Measurements from ENCODE around the gene ROBO1.

The ROBO1 gene

GRCh38 chr3:79453600-79453999 is 314.2 kb downstream of the ROBO1 start:
- Histone ChIP-seq H3K4me3 (no peak overlapping the region), H3K4me1 (no peaks in the 10 kb centered on the region), H3K36me3 (replicated peaks) (no peaks in the 10 kb centered on the region), H3K27me3 (ENCODE audit: low read depth) (no peaks in the 10 kb centered on the region), H3K9me3 (no peaks in the 10 kb centered on the region)
- in situ Hi-C loops (cut with MboI; ENCODE audit: low sequenced_read_pairs) = no loop called here
- no peak for DNase-seq (ENCODE audit: low spot score in 2 of 2)

GRCh38 chr3:79436387-79436786 is 331.4 kb downstream of the ROBO1 start:
- H3K4me3 ChIP-seq = no peak overlapping the region
- no peaks in the 10 kb centered on the region for H3K27me3 ChIP-seq (ENCODE audit: low read depth)
- H3K36me3 ChIP-seq (replicated peaks) = no peaks in the 10 kb centered on the region
- DNase-seq (ENCODE audit: low spot score in 2 of 2) = peak in 1 of 2 experiments; percentile 16
- peaks cover 18% of the 10 kb centered on the region for H3K4me1 ChIP-seq
- in situ Hi-C loops (cut with MboI; ENCODE audit: low sequenced_read_pairs) = no loop called here
- H3K9me3 ChIP-seq = no peaks in the 10 kb centered on the region

GRCh38 chr3:79427081-79427480 is 340.7 kb downstream of the ROBO1 start:
- no peaks in the 10 kb centered on the region for H3K27me3 ChIP-seq (ENCODE audit: low read depth)
- H3K4me1 ChIP-seq = no peaks in the 10 kb centered on the region
- in situ Hi-C loops (cut with MboI; ENCODE audit: low sequenced_read_pairs) = no loop called here
- DNase-seq (ENCODE audit: low spot score in 2 of 2) = no peak
- H3K4me3 ChIP-seq = no peak overlapping the region
- H3K36me3 ChIP-seq (replicated peaks) = no peaks in the 10 kb centered on the region
- H3K9me3 ChIP-seq = no peaks in the 10 kb centered on the region

GRCh38 chr3:79424811-79425210 is 343.0 kb downstream of the ROBO1 start:
- no peaks in the 10 kb centered on the region for H3K4me1 ChIP-seq
- DNase-seq (ENCODE audit: low spot score in 2 of 2) = no peak

GRCh38 chr3:79423417-79423816 is 344.4 kb downstream of the ROBO1 start:
- Histone ChIP-seq H3K9me3 (no peaks in the 10 kb centered on the region), H3K36me3 (replicated peaks) (no peaks in the 10 kb centered on the region), H3K27me3 (ENCODE audit: low read depth) (no peaks in the 10 kb centered on the region), H3K4me3 (no peak overlapping the region), H3K4me1 (no peaks in the 10 kb centered on the region)
- in situ Hi-C loops (cut with MboI; ENCODE audit: low sequenced_read_pairs) = no loop called here
- no peak for DNase-seq (ENCODE audit: low spot score in 2 of 2)

More at GRCh38 chr3:79424811-79425210, 343.0 kb downstream of the ROBO1 start:
- in situ Hi-C loops (cut with MboI; ENCODE audit: low sequenced_read_pairs) = no loop called here
- Histone ChIP-seq H3K9me3 (no peaks in the 10 kb centered on the region), H3K36me3 (replicated peaks) (no peaks in the 10 kb centered on the region), H3K4me3 (no peak overlapping the region), H3K27me3 (ENCODE audit: low read depth) (no peaks in the 10 kb centered on the region)

GRCh38 chr3:79421273-79421672 is 346.5 kb downstream of the ROBO1 start:
- no peak overlapping the region for H3K4me3 ChIP-seq
- DNase-seq (ENCODE audit: low spot score in 2 of 2) = no peak
- in situ Hi-C loops (cut with MboI; ENCODE audit: low sequenced_read_pairs) = no loop called here

GRCh38 chr3:79418855-79419621 is 348.8 kb downstream of the ROBO1 start:
- peaks cover 3% of the 10 kb centered on the region; the same call in 1 of the 2 replicates for H3K4me1 ChIP-seq
- in situ Hi-C loops (cut with MboI; ENCODE audit: low sequenced_read_pairs) = no loop called here
- no peak for DNase-seq (ENCODE audit: low spot score in 2 of 2)
- H3K27me3 ChIP-seq (ENCODE audit: low read depth) = no peaks in the 10 kb centered on the region
- no peak overlapping the region for H3K4me3 ChIP-seq
- H3K36me3 ChIP-seq (replicated peaks) = no peaks in the 10 kb centered on the region
- no peaks in the 10 kb centered on the region for H3K9me3 ChIP-seq

More at GRCh38 chr3:79421273-79421672, 346.5 kb downstream of the ROBO1 start:
- no peaks in the 10 kb centered on the region for H3K27me3 ChIP-seq (ENCODE audit: low read depth)
- H3K9me3 ChIP-seq = no peaks in the 10 kb centered on the region
- H3K4me1 ChIP-seq = no peaks in the 10 kb centered on the region
- no peaks in the 10 kb centered on the region for H3K36me3 ChIP-seq (replicated peaks)

- DNase-seq (ENCODE audit: low spot score in 2 of 2) = no peak
- Histone ChIP-seq H3K4me3 (no peak overlapping the region), H3K27me3 (ENCODE audit: low read depth) (no peaks in the 10 kb centered on the region), H3K36me3 (replicated peaks) (no peaks in the 10 kb centered on the region), H3K9me3 (no peaks in the 10 kb centered on the region), H3K4me1 (peaks cover 3% of the 10 kb centered on the region; the same call in 1 of the 2 replicates)
- in situ Hi-C loops (cut with MboI; ENCODE audit: low sequenced_read_pairs) = no loop called here
Measured at GRCh38 chr3:79415356-79415755, 352.4 kb downstream of the ROBO1 start.

GRCh38 chr3:79414806-79415205 is 353.0 kb downstream of the ROBO1 start:
- no peaks in the 10 kb centered on the region for H3K9me3 ChIP-seq
- H3K4me1 ChIP-seq = peaks cover 3% of the 10 kb centered on the region; the same call in 1 of the 2 replicates
- H3K27me3 ChIP-seq (ENCODE audit: low read depth) = no peaks in the 10 kb centered on the region
- H3K36me3 ChIP-seq (replicated peaks) = no peaks in the 10 kb centered on the region
- in situ Hi-C loops (cut with MboI; ENCODE audit: low sequenced_read_pairs) = no loop called here
- no peak overlapping the region for H3K4me3 ChIP-seq
- no peak for DNase-seq (ENCODE audit: low spot score in 2 of 2)

- no peaks in the 10 kb centered on the region for H3K9me3 ChIP-seq
- in situ Hi-C loops (cut with MboI; ENCODE audit: low sequenced_read_pairs) = no loop called here
- no peaks in the 10 kb centered on the region for H3K27me3 ChIP-seq (ENCODE audit: low read depth)
- DNase-seq (ENCODE audit: low spot score in 2 of 2) = no peak
- no peak overlapping the region for H3K4me3 ChIP-seq
- peaks cover 3% of the 10 kb centered on the region; the same call in 1 of the 2 replicates for H3K4me1 ChIP-seq
- no peaks in the 10 kb centered on the region for H3K36me3 ChIP-seq (replicated peaks)
Measured at GRCh38 chr3:79414035-79414434, 353.8 kb downstream of the ROBO1 start.

- no peaks in the 10 kb centered on the region for H3K36me3 ChIP-seq (replicated peaks)
- in situ Hi-C loops (cut with MboI; ENCODE audit: low sequenced_read_pairs) = no loop called here
Measured at GRCh38 chr3:79412537-79412936, 355.3 kb downstream of the ROBO1 start.

GRCh38 chr3:79410617-79411016 is 357.2 kb downstream of the ROBO1 start:
- H3K27me3 ChIP-seq (ENCODE audit: low read depth) = no peaks in the 10 kb centered on the region
- H3K9me3 ChIP-seq = no peaks in the 10 kb centered on the region
- no peak for DNase-seq (ENCODE audit: low spot score in 2 of 2)
- H3K4me1 ChIP-seq = peaks cover 3% of the 10 kb centered on the region; the same call in 1 of the 2 replicates
- no peak overlapping the region for H3K4me3 ChIP-seq
- in situ Hi-C loops (cut with MboI; ENCODE audit: low sequenced_read_pairs) = no loop called here
- H3K36me3 ChIP-seq (replicated peaks) = no peaks in the 10 kb centered on the region

More at GRCh38 chr3:79412537-79412936, 355.3 kb downstream of the ROBO1 start:
- H3K4me3 ChIP-seq = no peak overlapping the region
- H3K9me3 ChIP-seq = no peaks in the 10 kb centered on the region
- no peak for DNase-seq (ENCODE audit: low spot score in 2 of 2)
- H3K27me3 ChIP-seq (ENCODE audit: low read depth) = no peaks in the 10 kb centered on the region
- H3K4me1 ChIP-seq = peaks cover 3% of the 10 kb centered on the region; the same call in 1 of the 2 replicates

GRCh38 chr3:79410136-79410535 is 357.7 kb downstream of the ROBO1 start:
- no peak for DNase-seq (ENCODE audit: low spot score in 2 of 2)

GRCh38 chr3:79406175-79406574 is 361.6 kb downstream of the ROBO1 start:
- no peaks in the 10 kb centered on the region for H3K36me3 ChIP-seq (replicated peaks)
- peak in 1 of 2 experiments; percentile 40 for DNase-seq (ENCODE audit: low spot score in 2 of 2)

More at GRCh38 chr3:79410136-79410535, 357.7 kb downstream of the ROBO1 start:
- Histone ChIP-seq H3K27me3 (ENCODE audit: low read depth) (no peaks in the 10 kb centered on the region), H3K36me3 (replicated peaks) (no peaks in the 10 kb centered on the region), H3K4me3 (no peak overlapping the region), H3K4me1 (no peaks in the 10 kb centered on the region), H3K9me3 (no peaks in the 10 kb centered on the region)
- in situ Hi-C loops (cut with MboI; ENCODE audit: low sequenced_read_pairs) = no loop called here

More at GRCh38 chr3:79406175-79406574, 361.6 kb downstream of the ROBO1 start:
- Histone ChIP-seq H3K9me3 (no peaks in the 10 kb centered on the region), H3K4me3 (no peak overlapping the region), H3K4me1 (no peaks in the 10 kb centered on the region), H3K27me3 (ENCODE audit: low read depth) (no peaks in the 10 kb centered on the region)
- in situ Hi-C loops (cut with MboI; ENCODE audit: low sequenced_read_pairs) = no loop called here

Measured in HAP-1 (cell line).